Anterior cingulate cortex (tissue), 58 donors: ENCODE measurements around the gene CHL1.

Experiments used
- DNase-seq, 58 donors: peaks; one replicate each; lab custom pipeline; 2025; lab: John Stamatoyannopoulos, UW

Gene CHL1

GRCh38 chr3:217099-217813 lies 20.7 kb downstream of the CHL1 start:
- no peak for DNase-seq

- no peak for DNase-seq
Measured at GRCh38 chr3:217948-218347, 21.4 kb downstream of the CHL1 start.

GRCh38 chr3:228442-229182 lies 32.0 kb downstream of the CHL1 start:
- DNase-seq, result no peak

DNA sequence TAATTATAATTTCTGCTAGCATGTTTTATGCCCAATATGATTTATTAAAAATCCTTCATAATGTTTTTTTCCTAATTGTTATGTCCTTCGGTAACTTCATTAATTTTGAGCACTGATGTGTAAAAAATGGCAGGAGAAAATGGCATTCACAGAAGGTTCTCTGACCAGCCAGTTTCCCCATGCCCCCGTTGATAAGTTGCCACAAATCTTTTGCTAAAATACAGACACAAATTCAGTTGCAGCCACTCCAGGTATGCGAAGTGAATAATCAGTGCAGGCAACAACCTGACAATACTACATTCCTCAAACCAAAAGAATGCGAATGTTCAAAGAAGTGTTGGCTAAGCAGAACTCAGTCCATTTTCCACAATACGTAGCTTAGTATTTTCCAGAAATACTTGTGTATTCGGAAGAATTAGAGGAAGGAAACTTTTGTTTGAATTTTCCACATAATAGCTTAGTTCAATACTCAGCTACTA lies 32.7 kb downstream of the CHL1 start:
- DNase-seq, result no peak

DNA sequence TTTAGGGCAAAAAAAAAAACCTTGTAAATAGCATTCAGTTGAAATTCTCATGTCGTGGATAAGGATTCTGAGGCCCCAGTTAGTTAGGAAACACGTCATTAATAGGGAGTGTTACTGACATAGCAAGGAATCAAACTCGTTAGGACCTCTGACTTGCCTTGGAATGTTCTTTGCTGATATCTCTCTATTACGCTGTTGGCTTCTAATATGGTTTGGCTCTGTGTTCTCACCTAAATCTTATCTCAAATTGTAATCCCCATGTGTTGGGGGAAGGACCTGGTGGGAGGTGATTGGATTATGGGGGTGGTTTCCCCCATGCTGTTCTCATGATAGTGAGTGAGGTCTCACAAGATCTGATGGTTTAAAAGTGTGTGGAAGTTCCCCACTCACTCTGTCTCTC lies 40.3 kb downstream of the CHL1 start:
- no peak for DNase-seq

DNA sequence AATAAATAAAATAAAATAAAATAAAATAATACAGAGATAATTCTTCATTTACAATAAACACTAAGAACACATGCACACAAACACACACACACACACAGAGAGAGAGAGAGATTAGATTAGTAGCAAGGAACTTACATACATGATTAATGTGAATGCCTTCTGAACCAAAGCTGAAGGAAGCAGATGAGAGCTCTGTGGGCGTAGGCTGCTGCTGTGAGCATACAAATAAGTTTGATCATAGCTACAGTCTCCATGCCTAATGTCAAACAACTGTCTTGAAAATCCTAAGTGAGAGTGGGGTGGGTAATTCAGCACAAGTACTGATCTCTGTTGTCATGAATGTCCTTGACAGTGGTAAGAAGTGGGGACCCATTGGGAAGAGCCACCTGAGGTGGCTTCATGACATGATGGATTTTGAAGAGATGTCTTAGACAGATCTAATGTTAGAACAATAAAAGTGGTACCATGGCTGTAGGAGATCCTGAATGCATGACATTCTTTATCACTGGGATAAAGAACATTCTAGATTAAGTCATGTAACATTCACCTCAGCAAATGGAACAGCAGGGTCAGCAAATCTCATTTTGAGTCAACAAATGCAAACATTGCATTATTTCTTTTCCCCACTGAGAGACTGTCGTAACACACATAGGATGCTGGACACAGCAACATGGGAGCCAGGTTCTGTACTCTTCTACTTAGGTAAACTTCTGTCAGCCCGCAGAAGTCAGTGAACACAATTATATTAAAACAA lies 46.2 kb downstream of the CHL1 start:
- no peak for DNase-seq

- peak in 2 of 58 donors; percentile 4 to 15 for DNase-seq
Measured at GRCh38 chr3:243356-243725, 46.8 kb downstream of the CHL1 start.

DNA sequence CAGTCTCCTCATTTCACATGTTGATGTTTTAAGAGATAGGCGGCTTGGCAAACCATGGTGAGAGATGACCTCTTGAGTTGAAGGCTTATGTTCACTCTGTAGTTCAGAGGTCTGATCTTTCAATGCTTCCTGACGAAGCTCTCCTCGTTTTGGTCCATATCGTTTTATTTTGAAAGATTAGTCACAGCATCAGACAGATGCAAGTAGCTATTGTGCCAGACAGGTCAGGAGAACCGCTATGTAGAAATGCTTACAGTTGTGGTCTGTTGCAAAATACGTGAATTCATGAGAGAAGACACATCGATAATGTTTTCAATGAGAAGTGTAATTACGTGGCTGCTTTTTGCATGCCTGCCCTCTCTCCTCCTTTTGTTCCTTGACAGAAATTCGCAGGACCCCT lies 47.5 kb downstream of the CHL1 start:
- no peak for DNase-seq

DNA sequence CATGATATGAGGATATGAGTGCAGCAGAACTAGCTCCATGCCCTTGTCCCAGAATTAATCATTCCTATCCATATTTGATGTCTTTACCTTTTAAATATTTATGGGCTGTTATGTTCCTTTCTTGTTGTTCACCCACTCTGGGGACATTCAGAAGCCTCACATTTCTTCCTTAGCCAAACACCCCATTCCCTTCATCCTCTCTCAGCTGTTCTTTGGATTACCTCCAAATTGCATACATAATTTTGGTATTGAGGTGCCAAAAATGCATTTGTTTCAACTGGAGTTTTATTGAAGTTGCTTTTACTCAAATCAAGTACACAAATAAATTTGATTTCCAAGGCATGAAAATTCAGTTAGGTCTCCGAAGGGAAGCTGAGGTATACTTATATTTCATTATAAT lies 51.4 kb downstream of the CHL1 start:
- DNase-seq, result no peak

GRCh38 chr3:248864-249520 lies 52.4 kb downstream of the CHL1 start:
- DNase-seq, result no peak

GRCh38 chr3:249587-250262 lies 53.2 kb downstream of the CHL1 start:
- DNase-seq, result no peak

GRCh38 chr3:256501-256900 lies 59.9 kb downstream of the CHL1 start:
- DNase-seq, result no peak

DNA sequence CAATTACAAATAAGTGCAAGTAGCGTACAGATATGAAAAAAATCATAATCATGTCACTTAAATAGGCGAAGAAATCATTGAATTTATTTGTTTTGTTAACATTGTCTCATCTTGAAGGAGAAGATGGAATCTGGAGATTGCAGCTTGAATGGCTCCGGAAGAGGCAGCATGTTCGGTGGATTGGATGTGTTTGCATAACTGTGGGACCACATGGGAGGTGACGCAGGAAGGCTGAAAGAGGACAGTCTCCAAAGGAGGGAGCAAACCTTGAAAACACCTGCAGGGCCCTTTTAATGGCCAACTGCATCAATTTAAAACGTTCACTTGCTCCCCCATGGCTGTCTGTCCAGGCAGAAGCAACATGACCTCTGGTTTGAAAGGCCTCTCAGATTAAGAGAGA lies 61.3 kb downstream of the CHL1 start:
- DNase-seq, result no peak

DNA sequence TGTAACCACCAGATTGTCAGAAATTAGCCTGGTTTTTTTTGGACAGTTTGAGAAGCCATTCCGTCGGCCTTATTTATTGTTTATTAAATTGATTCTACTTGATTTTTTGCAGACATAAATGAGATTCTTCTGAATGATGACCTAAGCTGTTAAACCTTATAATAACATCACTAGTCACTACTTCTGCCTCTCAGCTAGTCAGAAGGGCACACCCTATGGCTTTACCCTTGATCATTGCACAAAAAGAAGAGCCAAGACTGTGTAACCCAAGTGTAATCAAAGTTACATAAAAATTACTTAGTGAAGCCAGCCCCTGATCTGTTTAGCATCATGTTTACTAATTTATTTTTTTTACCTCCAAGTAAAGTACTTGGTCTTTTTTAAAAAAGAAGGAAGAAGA lies 64.3 kb downstream of the CHL1 start:
- no peak for DNase-seq

GRCh38 chr3:263393-263792 lies 66.8 kb downstream of the CHL1 start:
- no peak for DNase-seq

DNA sequence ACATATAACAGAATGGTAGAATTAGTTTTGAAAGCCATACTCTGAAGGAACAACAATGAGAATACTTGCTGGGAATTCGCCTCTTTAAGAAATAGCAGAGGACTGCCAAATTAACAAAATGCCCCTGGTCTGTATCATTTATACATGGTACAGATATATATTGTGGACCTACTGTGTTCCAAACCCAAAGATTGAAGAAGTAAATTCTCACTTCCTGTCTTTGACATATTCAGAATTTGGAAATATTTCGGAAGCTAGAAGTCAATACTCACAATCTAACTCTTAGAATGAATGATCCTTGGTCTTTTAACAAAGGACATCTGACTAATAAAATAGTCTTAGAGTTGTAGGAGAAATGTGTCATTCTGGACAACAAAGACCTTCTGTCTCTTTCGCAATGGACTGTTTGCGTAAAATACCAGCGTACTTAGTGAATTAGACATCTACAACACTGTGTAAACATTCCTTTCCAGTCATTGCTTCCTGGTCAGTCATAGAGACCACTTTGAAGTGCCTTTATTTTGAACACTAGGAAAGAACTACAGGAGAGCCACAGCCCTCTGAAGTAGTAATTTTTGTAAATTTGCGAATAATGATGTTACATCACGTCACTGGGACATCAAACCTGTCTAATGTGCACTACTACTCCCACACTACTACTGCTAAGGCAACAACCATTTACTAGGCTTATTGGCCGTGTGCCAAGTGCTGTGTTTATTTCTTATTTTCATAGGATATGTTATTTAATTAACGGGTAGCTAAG lies 68.0 kb downstream of the CHL1 start:
- no peak for DNase-seq

- DNase-seq, result no peak
Measured at GRCh38 chr3:267101-267500, 70.5 kb downstream of the CHL1 start.

DNA sequence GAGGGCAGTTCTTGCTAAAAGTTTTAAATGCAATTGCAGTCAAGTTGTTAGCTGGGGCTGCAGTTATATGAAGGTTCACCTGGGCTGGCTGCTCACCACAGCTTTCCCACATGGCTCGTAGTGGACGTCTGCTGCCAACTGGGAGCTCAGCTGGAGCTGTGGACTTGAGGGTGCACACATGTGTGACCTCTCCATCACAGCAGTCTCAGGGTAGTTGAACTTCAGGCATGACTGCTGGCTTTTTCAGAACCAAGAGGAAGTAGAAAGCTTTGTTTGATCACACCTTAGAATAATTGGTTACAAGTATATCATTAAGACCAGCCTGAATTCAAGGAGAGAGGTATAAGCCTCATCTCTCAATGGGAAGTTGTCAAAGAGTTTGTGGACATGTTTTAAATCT lies 74.1 kb downstream of the CHL1 start:
- no peak for DNase-seq

- no peak for DNase-seq
Measured at GRCh38 chr3:274927-275326, 78.4 kb downstream of the CHL1 start.

- peak in 2 of 58 donors; percentile 0 to 12 for DNase-seq
Measured at GRCh38 chr3:277873-278272, 81.3 kb downstream of the CHL1 start.
